SK-N-SH (cell line): ENCODE measurements around the gene CELSR3. TPM values are rescaled to one million over a fixed set of nuclear protein-coding genes. Genes with fewer than 3 reads are reported as not detected.
A peak's percentile ranks its signal among the peaks of the same experiment; 100 is the strongest.

Experiments
- CTCF ChIA-PET: fragments of 300-600, 350-600 bp; formaldehyde crosslinking; extraction: SDS; loops from one replicate; lab custom pipeline; 2021; lab: Yijun Ruan, JAX
- POLR2A ChIA-PET: fragments of 350-600 bp; sonication (Branson Sonifier 250); formaldehyde crosslinking; extraction: SDS; loops from one replicate; lab custom pipeline; 2020; ENCODE audit warnings: antibody characterized with exemption, inconsistent platforms; lab: Yijun Ruan, JAX
- DNase-seq: peaks from one replicate; pipeline ENCODE4 v3.0.0; 2012
- H2AFZ ChIP-seq: fragments of 200-600 bp; sonication (generic); 2 replicates; pipeline ENCODE4 v1.8.1; 2016; ENCODE audit warnings: antibody characterized with exemption, mild to moderate bottlenecking, low read depth
- H3F3A ChIP-seq: fragments of 200-600 bp; sonication (generic); replicated peaks from 2 replicates; pipeline ENCODE3; 2016; ENCODE audit warnings: antibody characterized with exemption, mild to moderate bottlenecking; ENCODE audit not compliant: insufficient read depth
- H3K27ac ChIP-seq, 2 experiments: fragments of 200-500 bp in 1 of 2; fragments of 200-600 bp in 1 of 2; sonication (Bioruptor generic) in 1 of 2; sonication (generic), shearing (Covaris generic) in 1 of 2; 2 replicates each; pipeline versions ENCODE4 v1.5.1 to v1.6.1; 2014 to 2016; ENCODE audit warnings: low read depth in 2 of 2, inconsistent platforms in 1 of 2, low read length in 1 of 2, mild to moderate bottlenecking in 1 of 2, mixed read lengths in 1 of 2
- H3K27me3 ChIP-seq: fragments of 200-600 bp; sonication (generic), shearing (Covaris generic); 2 replicates; pipeline ENCODE4 v1.6.1; 2016; ENCODE audit warnings: mixed run types; ENCODE audit not compliant: insufficient read depth
- H3K36me3 ChIP-seq, 2 experiments: fragments of 200-500 bp in 1 of 2; fragments of 200-600 bp in 1 of 2; sonication (Bioruptor generic) in 1 of 2; sonication (generic) in 1 of 2; replicated peaks in 1 of 2; 2 replicates each; pipeline versions ENCODE3 to v1.5.1; 2014 to 2016; ENCODE audit warnings: low read length in 1 of 2, mild to moderate bottlenecking in 1 of 2; ENCODE audit not compliant: insufficient read depth in 2 of 2, control insufficient read depth in 1 of 2
- H3K4me1 ChIP-seq, 2 experiments: fragments of 200-500 bp in 1 of 2; fragments of 200-600 bp in 1 of 2; sonication (Bioruptor generic) in 1 of 2; sonication (generic), shearing (Covaris generic) in 1 of 2; 2 replicates each; pipeline versions ENCODE4 v1.5.1 to v1.6.1; 2014 to 2016; ENCODE audit warnings: low read depth in 1 of 2, low read length in 1 of 2, mixed run types in 1 of 2; ENCODE audit not compliant: insufficient read depth in 2 of 2, control insufficient read depth in 1 of 2
- H3K4me2 ChIP-seq: fragments of 200-600 bp; sonication (generic), shearing (Covaris generic); 2 replicates; pipeline ENCODE4 v1.6.1; 2017; ENCODE audit warnings: mixed run types
- H3K4me3 ChIP-seq, 2 experiments: fragments of 200-500 bp in 1 of 2; fragments of 200-600 bp in 1 of 2; sonication (Bioruptor generic) in 1 of 2; sonication (generic), shearing (Covaris generic) in 1 of 2; 2 replicates each; pipeline versions ENCODE4 v1.5.1 to v1.8.1; 2014 to 2016; ENCODE audit warnings: low read depth in 2 of 2, inconsistent platforms in 1 of 2, low read length in 1 of 2, mild to moderate bottlenecking in 1 of 2, mixed read lengths in 1 of 2, moderate library complexity in 1 of 2
- H3K79me2 ChIP-seq: fragments of 200-600 bp; sonication (generic); 2 replicates; pipeline ENCODE4 v1.8.1; 2017; ENCODE audit warnings: mild to moderate bottlenecking; ENCODE audit not compliant: insufficient read depth
- H3K9ac ChIP-seq: fragments of 200-600 bp; sonication (generic); 2 replicates; pipeline ENCODE4 v1.6.1; 2017; ENCODE audit warnings: mixed run types
- H3K9me2 ChIP-seq: fragments of 200-600 bp; sonication (generic); 2 replicates; pipeline ENCODE4 v1.6.1; 2017; ENCODE audit warnings: mixed run types
- H3K9me3 ChIP-seq: fragments of 200-600 bp; sonication (generic); 2 replicates; pipeline ENCODE4 v1.6.1; 2017; ENCODE audit warnings: mixed run types, mild to moderate bottlenecking, moderate library complexity
- H4K20me1 ChIP-seq: fragments of 200-600 bp; sonication (generic); 2 replicates; pipeline ENCODE4 v1.6.1; 2017; ENCODE audit warnings: mild to moderate bottlenecking, mixed run types; ENCODE audit not compliant: insufficient read depth
- CHD2 ChIP-seq: fragments of 150-350 bp; IDR thresholded peaks from 2 replicates; pipeline ENCODE4 v1.6.1; 2018; ENCODE audit warnings: low read length; ENCODE audit not compliant: partially characterized antibody
- ELF1 ChIP-seq: IDR thresholded peaks from 2 replicates; pipeline ENCODE4 v1.4.0; 2012
- EP300 ChIP-seq, 2 experiments: IDR thresholded peaks; 2 replicates each; pipeline versions ENCODE4 v1.4.0 to v1.6.1; 2012; ENCODE audit warnings: borderline replicate concordance in 1 of 2, low read depth in 1 of 2, low read length in 1 of 2
- FOSL2 ChIP-seq: IDR thresholded peaks from 2 replicates; pipeline ENCODE4 v1.4.0; 2012; ENCODE audit warnings: low read depth, mild to moderate bottlenecking, moderate library complexity, borderline replicate concordance
- FOXJ3 ChIP-seq: sonication (generic); formaldehyde crosslinking; IDR thresholded peaks from 2 replicates; pipeline ENCODE4 v1.5.1; 2020; ENCODE audit warnings: mild to moderate bottlenecking, missing genetic modification reagents
- GATA2 ChIP-seq: sonication (generic); formaldehyde crosslinking; IDR thresholded peaks from 2 replicates; pipeline ENCODE4 v1.5.0; 2020; ENCODE audit warnings: mild to moderate bottlenecking, missing genetic modification reagents
- NFIC ChIP-seq: IDR thresholded peaks from 2 replicates; pipeline ENCODE4 v1.4.0; 2012; ENCODE audit warnings: borderline replicate concordance
- NRF1 ChIP-seq: IDR thresholded peaks from 2 replicates; pipeline ENCODE4 v1.6.1; 2012; ENCODE audit warnings: low read depth, mild to moderate bottlenecking, low read length
- RFX5 ChIP-seq: IDR thresholded peaks from 2 replicates; pipeline ENCODE4 v1.6.1; 2012; ENCODE audit warnings: mild to moderate bottlenecking, improper control_type of control experiment, low read length
- TCF12 ChIP-seq: IDR thresholded peaks from 2 replicates; pipeline ENCODE4 v1.4.0; 2012
- YY1 ChIP-seq: IDR thresholded peaks from 2 replicates; pipeline ENCODE4 v1.4.0; 2012; ENCODE audit warnings: low read depth, mild to moderate bottlenecking
- WGBS: methylation state at CpG from one replicate; pipeline ENCODE4 v1.1.6; 2017; ENCODE audit warnings: low lambda C conversion rate; 5-methylcytosine and 5-hydroxymethylcytosine counted together
- polyA plus RNA-seq, 3 experiments: library from polyadenylated mRNA; depleted of rRNA; stranded (reverse); fragments of >200 nt; gene quantifications; 2 replicates each; pipeline ENCODE4 v1.2.3, GENCODE V29; 2012
- TF ChIP-seq, protein P1 (sequence below): IDR thresholded peaks from 2 replicates; pipeline ENCODE4 v1.4.0; 2012; ENCODE audit warnings: low read depth
- TF ChIP-seq, protein P2 (sequence below): IDR thresholded peaks from 2 replicates; pipeline ENCODE4 v1.6.1; 2012; ENCODE audit warnings: mild to moderate bottlenecking, low read depth, low read length, moderate library complexity
- TF ChIP-seq, protein P3 (sequence below): IDR thresholded peaks from 2 replicates; pipeline ENCODE4; 2012
- TF ChIP-seq, protein P4 (sequence below): IDR thresholded peaks from 2 replicates; pipeline ENCODE4 v1.4.0; 2012; ENCODE audit warnings: low read depth, borderline replicate concordance
- TF ChIP-seq, protein P5 (sequence below): IDR thresholded peaks from 2 replicates; pipeline ENCODE4 v1.4.0; 2012; ENCODE audit warnings: low read depth, borderline replicate concordance

Gene CELSR3
- polyA plus RNA-seq, 1 of the 3 experiments (the other 2 are of a cell fraction), result 11.7 TPM

DNA sequence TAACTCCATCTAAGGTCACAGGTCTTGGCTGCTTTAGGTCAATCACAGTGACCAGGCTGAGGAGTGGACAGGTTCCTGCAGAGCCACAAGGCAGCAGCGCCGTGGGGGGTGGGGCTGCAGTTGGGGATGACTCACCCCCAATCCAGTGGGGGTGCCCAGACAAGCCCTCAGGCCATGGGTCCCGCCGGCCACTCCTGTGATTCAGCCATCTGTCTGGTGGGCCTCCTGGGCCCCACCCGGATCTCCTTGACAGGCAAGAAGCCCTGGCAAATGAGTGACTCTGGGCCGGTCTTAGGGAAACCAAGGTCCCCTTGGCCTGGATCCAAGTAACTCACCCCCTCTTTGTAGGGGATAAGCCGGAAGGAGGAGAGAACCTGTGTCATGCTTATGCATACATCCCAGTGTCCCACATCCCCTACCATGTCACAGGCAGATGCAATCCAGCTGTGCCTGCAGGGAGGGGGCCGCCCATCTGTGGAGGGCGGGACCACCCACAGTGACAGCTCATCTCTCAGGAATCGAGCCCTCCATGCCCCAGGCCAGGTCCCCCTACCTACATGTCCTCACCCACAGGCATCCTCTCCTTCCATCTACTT lies 67.1 kb downstream of the CELSR3 start:
- H2AFZ ChIP-seq, result no peak overlapping the region
- no peaks in the 10 kb centered on the region for H3K9me3 ChIP-seq
- H3K27ac ChIP-seq, result peak overlapping the region in 1 of 2 experiments; percentile 96; a peak in 2 of 4 replicates
- no peak overlapping the region; the same call in 1 of the 2 replicates for H3K9ac ChIP-seq
- peak overlapping the region; percentile 82 for H3K4me2 ChIP-seq
- WGBS, result 16% methylated on average over 3 of the region's 10 CpGs
- H3K79me2 ChIP-seq, result peaks cover 5% of the 10 kb centered on the region; the same call in 1 of the 2 replicates
- H3K4me1 ChIP-seq, result peaks cover 30 to 37% of the 10 kb centered on the region in 2 experiments; a peak in 3 of 4 replicates
- peak overlapping the region in 1 of 2 experiments; percentile 31; a peak in 1 of 4 replicates for H3K4me3 ChIP-seq
- H3K36me3 ChIP-seq, result peaks cover 0 to 17% of the 10 kb centered on the region in 2 experiments
- POLR2A ChIA-PET, result interaction anchor here (0.6 kb wide), 1 partner anchor 427 kb away, joined by 3 read pairs; no protein-coding TSS in a partner anchor
- peak; percentile 23 for TF ChIP-seq CHD2
- TF ChIP-seq NRF1, result no peak
- 0 out of 4 replicates have a peak, but pooled peaks of 1 of the 2 experiments have one; percentile 8 for TF ChIP-seq EP300 (IDR thresholded peaks at IDR 0.05; ENCODE audit: borderline replicate concordance in 1 of 2, low read depth in 1 of 2, low read length in 1 of 2)
- peak; percentile 49 for TF ChIP-seq TCF12
- TF ChIP-seq NFIC, result peak; percentile 69
- TF ChIP-seq, protein P1, sequence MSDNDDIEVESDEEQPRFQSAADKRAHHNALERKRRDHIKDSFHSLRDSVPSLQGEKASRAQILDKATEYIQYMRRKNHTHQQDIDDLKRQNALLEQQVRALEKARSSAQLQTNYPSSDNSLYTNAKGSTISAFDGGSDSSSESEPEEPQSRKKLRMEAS, result peak; percentile 38; the same call in 1 of the 2 replicates
- TF ChIP-seq, protein P2, sequence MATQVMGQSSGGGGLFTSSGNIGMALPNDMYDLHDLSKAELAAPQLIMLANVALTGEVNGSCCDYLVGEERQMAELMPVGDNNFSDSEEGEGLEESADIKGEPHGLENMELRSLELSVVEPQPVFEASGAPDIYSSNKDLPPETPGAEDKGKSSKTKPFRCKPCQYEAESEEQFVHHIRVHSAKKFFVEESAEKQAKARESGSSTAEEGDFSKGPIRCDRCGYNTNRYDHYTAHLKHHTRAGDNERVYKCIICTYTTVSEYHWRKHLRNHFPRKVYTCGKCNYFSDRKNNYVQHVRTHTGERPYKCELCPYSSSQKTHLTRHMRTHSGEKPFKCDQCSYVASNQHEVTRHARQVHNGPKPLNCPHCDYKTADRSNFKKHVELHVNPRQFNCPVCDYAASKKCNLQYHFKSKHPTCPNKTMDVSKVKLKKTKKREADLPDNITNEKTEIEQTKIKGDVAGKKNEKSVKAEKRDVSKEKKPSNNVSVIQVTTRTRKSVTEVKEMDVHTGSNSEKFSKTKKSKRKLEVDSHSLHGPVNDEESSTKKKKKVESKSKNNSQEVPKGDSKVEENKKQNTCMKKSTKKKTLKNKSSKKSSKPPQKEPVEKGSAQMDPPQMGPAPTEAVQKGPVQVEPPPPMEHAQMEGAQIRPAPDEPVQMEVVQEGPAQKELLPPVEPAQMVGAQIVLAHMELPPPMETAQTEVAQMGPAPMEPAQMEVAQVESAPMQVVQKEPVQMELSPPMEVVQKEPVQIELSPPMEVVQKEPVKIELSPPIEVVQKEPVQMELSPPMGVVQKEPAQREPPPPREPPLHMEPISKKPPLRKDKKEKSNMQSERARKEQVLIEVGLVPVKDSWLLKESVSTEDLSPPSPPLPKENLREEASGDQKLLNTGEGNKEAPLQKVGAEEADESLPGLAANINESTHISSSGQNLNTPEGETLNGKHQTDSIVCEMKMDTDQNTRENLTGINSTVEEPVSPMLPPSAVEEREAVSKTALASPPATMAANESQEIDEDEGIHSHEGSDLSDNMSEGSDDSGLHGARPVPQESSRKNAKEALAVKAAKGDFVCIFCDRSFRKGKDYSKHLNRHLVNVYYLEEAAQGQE, result peak; percentile 38; the same call in 1 of the 2 replicates
- TF ChIP-seq, protein P3, sequence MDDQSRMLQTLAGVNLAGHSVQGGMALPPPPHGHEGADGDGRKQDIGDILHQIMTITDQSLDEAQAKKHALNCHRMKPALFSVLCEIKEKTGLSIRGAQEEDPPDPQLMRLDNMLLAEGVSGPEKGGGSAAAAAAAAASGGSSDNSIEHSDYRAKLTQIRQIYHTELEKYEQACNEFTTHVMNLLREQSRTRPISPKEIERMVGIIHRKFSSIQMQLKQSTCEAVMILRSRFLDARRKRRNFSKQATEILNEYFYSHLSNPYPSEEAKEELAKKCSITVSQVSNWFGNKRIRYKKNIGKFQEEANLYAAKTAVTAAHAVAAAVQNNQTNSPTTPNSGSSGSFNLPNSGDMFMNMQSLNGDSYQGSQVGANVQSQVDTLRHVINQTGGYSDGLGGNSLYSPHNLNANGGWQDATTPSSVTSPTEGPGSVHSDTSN, result peak; percentile 65
- TF ChIP-seq FOSL2, result peak; percentile 94; the same call in 1 of the 2 replicates
- no peak for TF ChIP-seq ELF1
- H3F3A ChIP-seq, result peaks cover 45% of the 10 kb centered on the region
- CTCF ChIA-PET, result no interaction called here
- no peaks in the 10 kb centered on the region for H3K9me2 ChIP-seq
- no peaks in the 10 kb centered on the region for H3K27me3 ChIP-seq
- H4K20me1 ChIP-seq, result no peaks in the 10 kb centered on the region
- peak; percentile 72 for DNase-seq

DNA sequence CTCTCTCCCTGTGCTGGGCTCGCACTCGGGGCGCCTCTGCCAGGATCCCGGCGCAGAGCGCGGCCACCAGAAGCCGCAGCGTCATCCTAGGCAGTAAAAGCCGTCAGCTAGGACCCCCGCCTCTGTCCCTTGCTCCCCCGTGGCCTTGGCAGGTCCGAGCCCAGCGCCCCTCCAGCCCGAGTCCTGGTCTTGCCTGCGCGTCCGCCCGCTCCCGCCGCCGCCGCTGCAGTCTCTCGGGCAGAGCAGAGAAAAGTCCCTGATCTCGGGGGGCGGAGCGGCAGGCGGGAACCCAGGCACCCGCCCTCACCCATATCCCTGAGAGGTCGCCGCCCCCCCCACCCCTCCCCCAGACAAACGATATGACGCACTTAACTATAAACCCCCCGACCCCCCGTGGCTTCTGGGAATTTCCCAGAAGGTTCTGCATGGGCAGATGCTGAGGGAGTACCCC lies 67.6 kb downstream of the CELSR3 start, which contains the start of gene COL7A1:
Gene COL7A1 (minus strand): TSS at position 255 of the 451 bp plus-strand sequence. CDS start 170 bp downstream, at position 85.
- CTCF ChIA-PET, result no interaction called here
- TF ChIP-seq GATA2 (CRISPR knock-in tag) (no peak), FOXJ3 (CRISPR knock-in tag) (no peak), YY1 (no peak), CHD2 (no peak), RFX5 (no peak)
- TF ChIP-seq, protein P4, sequence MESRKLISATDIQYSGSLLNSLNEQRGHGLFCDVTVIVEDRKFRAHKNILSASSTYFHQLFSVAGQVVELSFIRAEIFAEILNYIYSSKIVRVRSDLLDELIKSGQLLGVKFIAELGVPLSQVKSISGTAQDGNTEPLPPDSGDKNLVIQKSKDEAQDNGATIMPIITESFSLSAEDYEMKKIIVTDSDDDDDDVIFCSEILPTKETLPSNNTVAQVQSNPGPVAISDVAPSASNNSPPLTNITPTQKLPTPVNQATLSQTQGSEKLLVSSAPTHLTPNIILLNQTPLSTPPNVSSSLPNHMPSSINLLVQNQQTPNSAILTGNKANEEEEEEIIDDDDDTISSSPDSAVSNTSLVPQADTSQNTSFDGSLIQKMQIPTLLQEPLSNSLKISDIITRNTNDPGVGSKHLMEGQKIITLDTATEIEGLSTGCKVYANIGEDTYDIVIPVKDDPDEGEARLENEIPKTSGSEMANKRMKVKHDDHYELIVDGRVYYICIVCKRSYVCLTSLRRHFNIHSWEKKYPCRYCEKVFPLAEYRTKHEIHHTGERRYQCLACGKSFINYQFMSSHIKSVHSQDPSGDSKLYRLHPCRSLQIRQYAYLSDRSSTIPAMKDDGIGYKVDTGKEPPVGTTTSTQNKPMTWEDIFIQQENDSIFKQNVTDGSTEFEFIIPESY, result no peak
- TF ChIP-seq, protein P5, sequence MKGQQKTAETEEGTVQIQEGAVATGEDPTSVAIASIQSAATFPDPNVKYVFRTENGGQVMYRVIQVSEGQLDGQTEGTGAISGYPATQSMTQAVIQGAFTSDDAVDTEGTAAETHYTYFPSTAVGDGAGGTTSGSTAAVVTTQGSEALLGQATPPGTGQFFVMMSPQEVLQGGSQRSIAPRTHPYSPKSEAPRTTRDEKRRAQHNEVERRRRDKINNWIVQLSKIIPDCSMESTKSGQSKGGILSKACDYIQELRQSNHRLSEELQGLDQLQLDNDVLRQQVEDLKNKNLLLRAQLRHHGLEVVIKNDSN, result no peak
- peak within 1 kb of the TSS; percentile 31 to 54; a peak in 3 of 4 replicates for H3K4me3 ChIP-seq
- H3K27me3 ChIP-seq, result no peaks in the 10 kb centered on the region
- no peak within 1 kb of the TSS for H2AFZ ChIP-seq
- peaks cover 0 to 11% of the 10 kb centered on the region in 2 experiments for H3K36me3 ChIP-seq
- no peaks in the 10 kb centered on the region for H3K9me3 ChIP-seq
- POLR2A ChIA-PET, result interaction anchor here (0.6 kb wide), 1 partner anchor 427 kb away, joined by 3 read pairs; no protein-coding TSS in a partner anchor
- H3F3A ChIP-seq, result peaks cover 41% of the 10 kb centered on the region
- H3K9me2 ChIP-seq, result no peaks in the 10 kb centered on the region
- H3K4me1 ChIP-seq, result peaks cover 30 to 36% of the 10 kb centered on the region in 2 experiments; a peak in 3 of 4 replicates
- H3K9ac ChIP-seq, result peak within 1 kb of the TSS; percentile 53
- DNase-seq, result peak; percentile 80
- no peaks in the 10 kb centered on the region for H4K20me1 ChIP-seq
- H3K79me2 ChIP-seq, result peaks cover 5% of the 10 kb centered on the region; the same call in 1 of the 2 replicates
- H3K4me2 ChIP-seq, result peak within 1 kb of the TSS; percentile 82
- WGBS, result 4% methylated on average over 11 of the region's 35 CpGs
- peak within 1 kb of the TSS in 1 of 2 experiments; percentile 96; a peak in 2 of 4 replicates for H3K27ac ChIP-seq
